CD4-positive, alpha-beta T cell treated with Interleukin-6 for 4 hours (primary cell): ENCODE data around the gene TMEM79.
"Not testable (repeated sequence)": the region's sequence is repeated elsewhere in the genome, so short reads cannot be mapped to it uniquely, and the experiment has no call there.

Experiments used
- DNase-seq: peaks from one replicate; pipeline ENCODE4 v3.0.0-alpha.2; 2020; ENCODE audit warnings: mixed read lengths

The TMEM79 gene

GRCh38 chr1:156310962-156311361 is 26.8 kb downstream of the TMEM79 start:
- DNase-seq = no peak

GRCh38 chr1:156316909-156317308 is 32.8 kb downstream of the TMEM79 start:
- no peak for DNase-seq

- peak; percentile 21 for DNase-seq
Observed at GRCh38 chr1:156319664-156320063, 35.5 kb downstream of the TMEM79 start.

- no peak for DNase-seq
Observed at GRCh38 chr1:156320560-156320959, 36.4 kb downstream of the TMEM79 start.

- not testable (repeated sequence) for DNase-seq
Observed at GRCh38 chr1:156323179-156323578, 39.1 kb downstream of the TMEM79 start.

GRCh38 chr1:156336242-156336641 is 52.1 kb downstream of the TMEM79 start:
- DNase-seq = no peak

GRCh38 chr1:156337052-156337887 is 53.1 kb downstream of the TMEM79 start:
- no peak for DNase-seq

- DNase-seq = no peak
Observed at GRCh38 chr1:156337888-156338179, 53.7 kb downstream of the TMEM79 start.

GRCh38 chr1:156338180-156338976 is 54.3 kb downstream of the TMEM79 start, which contains the start of the genes CCT3 and TSACC:
Gene CCT3, minus strand, starts transcription at chr1:156338292. Its CDS starts 108 bp downstream, at chr1:156338184.
Gene TSACC, plus strand, starts transcription at chr1:156338526. Its CDS starts 1,232 bp downstream, at chr1:156339758.
- DNase-seq = peak; percentile 99
